Measurements from ENCODE around the gene POU3F3.
A peak's percentile ranks its signal among the peaks of the same experiment; 100 is the strongest.

The POU3F3 gene

DNA sequence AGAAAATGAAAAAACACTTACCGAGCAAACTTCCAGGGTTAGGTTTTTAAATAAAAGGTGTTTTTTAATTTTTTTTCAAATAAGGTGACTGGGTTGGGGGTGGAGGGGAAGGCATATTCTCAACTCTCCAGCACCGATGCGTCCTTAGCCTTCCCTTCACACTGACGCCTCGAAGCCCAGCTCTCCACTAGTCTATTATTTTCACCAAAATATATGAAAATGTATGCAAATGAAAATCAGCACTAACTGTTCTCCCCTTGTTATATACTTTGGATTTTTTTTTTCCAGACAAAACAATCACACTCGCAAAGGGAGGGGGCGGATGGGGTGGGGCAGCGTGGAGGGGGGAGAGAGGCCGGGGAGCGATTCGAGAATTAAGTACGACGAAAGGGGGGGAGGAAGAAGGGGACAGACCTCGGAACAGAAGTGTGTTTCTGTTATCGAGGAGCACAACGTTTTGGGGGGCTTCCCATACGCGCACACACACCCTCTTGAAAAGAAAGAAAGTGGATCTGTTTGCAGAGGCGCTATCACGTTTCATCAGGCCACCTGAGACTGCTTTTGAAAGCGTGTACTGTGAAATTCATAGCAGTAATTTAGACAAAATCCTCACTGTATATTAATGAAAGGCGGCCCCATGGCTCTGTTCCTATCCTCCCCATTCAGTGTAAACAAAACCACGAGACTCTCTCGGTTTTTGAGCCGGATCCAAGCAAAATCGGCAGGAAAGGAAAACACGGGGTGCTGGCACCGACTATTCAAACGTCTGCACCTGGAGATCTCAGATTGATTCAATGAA, 2.4 kb upstream of the POU3F3 start:
- peaks cover 0 to 2% of the 10 kb centered on the region in 2 donors for H3K9me3 Mint-ChIP-seq
- peak overlapping the region in 1 of 2 donors; percentile 81 for H3K4me3 Mint-ChIP-seq
- ATAC-seq (replicated peaks), result no peak
- peaks cover 6 to 12% of the 10 kb centered on the region in 2 donors for H3K36me3 Mint-ChIP-seq
- H3K27ac Mint-ChIP-seq, result no peak overlapping the region
- H3K27me3 Mint-ChIP-seq, result peaks cover 82 to 87% of the 10 kb centered on the region in 2 donors
- no peak for DNase-seq
- peaks cover 34 to 46% of the 10 kb centered on the region in 2 donors for H3K4me1 Mint-ChIP-seq

DNA sequence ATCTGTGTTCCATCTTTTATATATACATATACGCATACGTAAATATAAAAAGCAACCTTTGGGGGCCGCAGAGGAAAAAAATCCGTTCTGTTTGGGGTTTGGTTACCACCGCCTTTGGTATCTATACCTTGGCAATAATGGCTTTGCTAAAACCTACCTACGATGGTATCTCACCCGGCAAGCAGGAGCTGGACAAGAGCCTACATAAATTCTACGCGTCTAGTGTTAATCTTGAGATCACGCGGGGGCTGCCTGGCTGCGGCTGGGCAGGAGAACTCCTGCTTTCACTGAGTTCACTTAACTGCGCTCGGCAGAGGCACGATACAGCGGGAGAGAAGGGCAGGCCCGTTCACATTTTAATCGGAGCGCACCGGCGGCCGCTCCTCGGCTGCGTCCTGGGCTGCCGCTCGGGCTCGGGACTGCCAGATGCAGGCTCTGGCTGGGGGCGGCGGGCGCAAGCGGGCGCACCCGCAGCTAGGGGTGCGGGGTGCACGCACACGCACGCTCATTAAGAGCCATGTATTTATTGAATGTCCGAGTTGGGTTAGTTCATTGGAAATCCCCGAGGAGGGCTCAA, 1.7 kb upstream of the POU3F3 start:
- Mint-ChIP-seq H3K27me3 (peaks cover 80 to 87% of the 10 kb centered on the region in 2 donors), H3K27ac (peak overlapping the region; percentile 91), H3K9me3 (peaks cover 0 to 2% of the 10 kb centered on the region in 2 donors), H3K4me3 (peak overlapping the region; percentile 81 to 83), H3K36me3 (peaks cover 6 to 12% of the 10 kb centered on the region in 2 donors), H3K4me1 (peaks cover 34 to 53% of the 10 kb centered on the region in 2 donors)
- ATAC-seq (replicated peaks), result peak; percentile 20 to 30
- no peak for DNase-seq

- Mint-ChIP-seq H3K27me3 (peaks cover 78 to 86% of the 10 kb centered on the region in 2 donors), H3K27ac (peak overlapping the region; percentile 94), H3K9me3 (peaks cover 3 to 4% of the 10 kb centered on the region in 2 donors), H3K4me3 (peak overlapping the region; percentile 81 to 83), H3K36me3 (peaks cover 6 to 12% of the 10 kb centered on the region in 2 donors), H3K4me1 (peaks cover 32 to 54% of the 10 kb centered on the region in 2 donors)
- ATAC-seq (replicated peaks) (no peak), DNase-seq (no peak)
Measured at GRCh38 chr2:104854498-104855220, 744 bp downstream of the POU3F3 start.

DNA sequence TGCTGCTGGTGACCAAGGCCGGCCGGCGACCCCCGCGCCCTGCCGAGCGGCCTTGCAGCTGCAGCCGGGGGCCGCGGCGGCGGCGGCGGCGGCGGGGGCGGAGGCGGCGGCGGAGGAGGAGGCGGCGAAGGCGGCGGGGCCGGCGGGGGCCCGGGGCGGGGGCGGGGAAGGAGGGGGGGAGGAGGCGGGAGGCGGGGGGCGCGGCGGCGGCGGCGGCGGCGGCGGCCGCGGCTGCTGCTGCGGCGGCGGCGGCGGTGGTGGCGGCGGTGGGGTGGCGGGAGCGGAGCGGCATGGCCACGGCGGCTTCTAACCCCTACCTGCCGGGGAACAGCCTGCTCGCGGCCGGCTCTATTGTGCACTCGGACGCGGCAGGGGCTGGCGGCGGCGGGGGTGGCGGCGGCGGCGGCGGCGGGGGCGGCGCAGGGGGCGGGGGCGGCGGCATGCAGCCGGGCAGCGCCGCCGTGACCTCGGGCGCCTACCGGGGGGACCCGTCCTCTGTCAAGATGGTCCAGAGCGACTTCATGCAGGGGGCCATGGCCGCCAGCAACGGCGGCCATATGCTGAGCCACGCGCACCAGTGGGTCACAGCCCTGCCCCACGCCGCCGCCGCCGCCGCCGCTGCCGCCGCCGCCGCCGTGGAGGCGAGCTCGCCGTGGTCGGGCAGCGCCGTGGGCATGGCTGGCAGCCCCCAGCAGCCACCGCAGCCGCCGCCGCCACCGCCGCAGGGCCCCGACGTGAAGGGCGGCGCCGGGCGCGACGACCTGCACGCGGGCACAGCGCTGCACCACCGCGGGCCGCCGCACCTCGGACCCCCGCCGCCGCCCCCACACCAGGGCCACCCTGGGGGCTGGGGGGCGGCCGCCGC, 1.5 kb downstream of the POU3F3 start:
- no peak overlapping the region for H3K27ac Mint-ChIP-seq

DNA sequence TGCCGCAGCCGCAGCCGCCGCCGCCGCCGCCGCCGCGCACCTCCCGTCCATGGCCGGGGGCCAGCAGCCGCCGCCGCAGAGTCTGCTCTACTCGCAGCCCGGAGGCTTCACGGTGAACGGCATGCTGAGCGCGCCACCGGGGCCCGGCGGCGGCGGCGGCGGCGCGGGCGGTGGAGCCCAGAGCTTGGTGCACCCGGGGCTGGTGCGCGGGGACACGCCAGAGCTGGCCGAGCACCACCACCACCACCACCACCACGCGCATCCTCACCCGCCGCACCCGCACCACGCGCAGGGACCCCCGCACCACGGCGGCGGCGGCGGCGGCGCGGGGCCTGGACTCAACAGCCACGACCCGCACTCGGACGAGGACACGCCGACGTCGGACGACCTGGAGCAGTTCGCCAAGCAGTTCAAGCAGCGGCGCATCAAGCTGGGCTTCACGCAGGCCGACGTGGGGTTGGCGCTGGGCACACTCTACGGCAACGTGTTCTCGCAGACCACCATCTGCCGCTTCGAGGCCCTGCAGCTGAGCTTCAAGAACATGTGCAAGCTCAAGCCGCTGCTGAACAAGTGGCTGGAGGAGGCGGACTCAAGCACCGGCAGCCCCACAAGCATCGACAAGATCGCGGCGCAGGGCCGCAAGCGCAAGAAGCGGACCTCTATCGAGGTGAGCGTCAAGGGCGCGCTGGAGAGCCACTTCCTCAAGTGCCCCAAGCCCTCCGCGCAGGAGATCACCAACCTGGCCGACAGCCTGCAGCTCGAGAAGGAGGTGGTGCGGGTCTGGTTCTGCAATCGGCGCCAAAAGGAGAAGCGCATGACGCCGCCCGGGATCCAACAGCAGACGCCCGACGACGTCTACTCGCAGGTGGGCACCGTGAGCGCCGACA, 2.4 kb downstream of the POU3F3 start:
- Mint-ChIP-seq H3K4me3 (peak overlapping the region; percentile 70 to 73), H3K4me1 (peaks cover 31 to 48% of the 10 kb centered on the region in 2 donors), H3K27ac (peak overlapping the region; percentile 88), H3K36me3 (peaks cover 8 to 12% of the 10 kb centered on the region in 2 donors), H3K9me3 (peaks cover 3 to 4% of the 10 kb centered on the region in 2 donors), H3K27me3 (peaks cover 69 to 76% of the 10 kb centered on the region in 2 donors)
- DNase-seq (no peak), ATAC-seq (replicated peaks) (peak; percentile 14 to 20)

More for the DNA sequence above, 1.5 kb downstream of the POU3F3 start:
- Mint-ChIP-seq H3K4me3 (no peak overlapping the region), H3K27me3 (peaks cover 76 to 82% of the 10 kb centered on the region in 2 donors), H3K36me3 (peaks cover 6 to 12% of the 10 kb centered on the region in 2 donors), H3K9me3 (peaks cover 3 to 4% of the 10 kb centered on the region in 2 donors), H3K4me1 (peaks cover 32 to 52% of the 10 kb centered on the region in 2 donors)
- no peak for ATAC-seq (replicated peaks)
- DNase-seq, result no peak

DNA sequence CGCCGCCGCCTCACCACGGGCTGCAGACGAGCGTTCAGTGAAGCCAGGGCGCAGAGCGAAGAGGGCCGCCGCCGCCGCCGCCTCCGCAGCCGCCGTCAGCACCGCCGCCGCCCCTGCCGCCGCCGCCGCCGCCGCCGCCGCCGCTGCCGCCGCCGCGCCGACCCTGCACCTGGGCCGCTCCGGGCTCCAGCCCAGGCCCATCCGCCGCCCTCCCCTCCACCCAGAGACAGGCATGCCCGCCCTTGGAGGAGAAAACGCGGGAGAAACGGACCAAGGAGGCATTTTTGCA, 3.0 kb downstream of the POU3F3 start:
- peaks cover 32 to 49% of the 10 kb centered on the region in 2 donors for H3K4me1 Mint-ChIP-seq
- H3K27ac Mint-ChIP-seq, result peak overlapping the region; percentile 92
- peaks cover 9 to 12% of the 10 kb centered on the region in 2 donors for H3K36me3 Mint-ChIP-seq
- peaks cover 69 to 76% of the 10 kb centered on the region in 2 donors for H3K27me3 Mint-ChIP-seq
- no peak for DNase-seq
- peaks cover 3 to 6% of the 10 kb centered on the region in 2 donors for H3K9me3 Mint-ChIP-seq
- peak overlapping the region; percentile 70 to 73 for H3K4me3 Mint-ChIP-seq
- peak in 1 of 2 donors; percentile 4 for ATAC-seq (replicated peaks)

DNA sequence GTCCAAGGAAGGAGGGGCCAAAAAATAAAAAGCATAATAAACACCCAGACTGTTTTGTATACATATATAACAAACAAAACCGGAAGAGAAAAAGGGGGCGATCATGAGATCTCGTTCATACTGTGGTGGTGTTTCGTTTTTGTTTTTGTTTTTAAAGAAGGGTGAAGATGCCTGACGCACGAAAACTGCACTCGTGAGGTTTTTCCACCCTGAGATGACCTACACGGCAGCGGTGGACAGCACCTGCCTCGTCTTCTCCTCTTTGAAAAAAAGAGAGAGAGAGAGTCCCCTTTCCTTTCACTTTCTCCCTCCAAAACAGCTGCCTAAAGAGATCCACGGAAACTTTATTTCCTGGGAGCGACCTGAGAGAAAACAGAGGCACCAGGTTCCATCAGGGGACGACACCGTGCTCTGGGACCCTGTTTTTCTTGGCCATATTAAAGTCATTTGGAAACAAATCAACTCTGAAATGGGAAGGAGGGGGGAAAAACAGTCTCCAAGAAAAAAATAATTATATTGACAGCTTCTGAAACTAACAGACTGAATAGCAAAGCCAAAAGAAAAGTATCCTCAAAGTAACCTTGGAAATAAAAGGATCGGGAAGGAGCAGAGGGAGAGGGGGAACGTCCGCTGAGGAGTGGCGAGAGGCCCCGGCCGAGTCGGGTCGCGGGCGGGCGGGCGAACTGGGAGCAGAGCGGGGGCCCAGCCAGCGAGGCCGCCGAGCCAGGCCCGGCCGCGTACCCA, 3.5 kb downstream of the POU3F3 start:
- peaks cover 6 to 9% of the 10 kb centered on the region in 2 donors for H3K9me3 Mint-ChIP-seq

DNA sequence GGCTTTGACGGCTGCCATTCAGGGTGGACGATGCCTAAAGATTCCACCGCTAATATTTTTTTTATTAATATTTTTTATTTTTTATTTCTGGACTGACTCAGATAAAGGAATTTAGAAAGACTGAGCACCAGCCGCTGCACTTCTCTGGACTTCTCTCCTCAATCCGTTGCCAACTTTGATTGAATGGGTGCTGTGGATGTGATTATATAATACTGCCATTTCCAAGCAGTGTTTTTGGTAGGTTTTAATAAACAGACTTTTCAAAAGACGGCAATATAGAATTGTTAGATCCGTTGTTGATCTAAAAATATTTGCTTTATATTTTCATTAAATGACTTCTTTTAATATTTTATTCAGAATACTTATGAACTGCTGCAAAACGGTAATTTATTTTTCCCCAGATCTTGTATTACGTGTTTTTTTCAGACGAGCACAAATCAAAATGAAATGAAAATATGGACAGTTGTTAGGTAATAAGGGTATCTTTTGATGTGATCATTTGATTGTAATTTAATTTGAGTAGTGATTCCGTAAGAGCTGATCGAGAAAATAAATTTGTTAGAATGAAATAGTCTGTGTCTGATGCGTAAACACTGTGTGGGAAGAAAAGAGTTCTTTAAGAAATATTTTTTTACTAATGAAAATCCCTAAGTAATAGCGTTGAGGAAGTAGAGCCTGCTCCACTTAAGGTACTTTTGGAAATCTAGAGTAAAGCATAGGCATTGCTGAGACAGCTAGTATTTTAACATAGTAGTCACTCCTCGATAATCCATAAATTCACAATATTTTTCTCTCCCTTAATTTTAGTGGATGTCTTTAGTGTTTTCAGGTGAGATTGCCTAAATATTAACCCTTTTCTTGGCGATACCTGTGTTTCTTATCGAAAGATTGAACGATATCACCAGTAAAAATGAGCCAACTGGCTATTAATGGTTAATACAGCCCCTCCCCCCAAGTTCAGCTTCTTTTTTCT, 4.4 kb downstream of the POU3F3 start:
- peaks cover 12 to 13% of the 10 kb centered on the region in 2 donors for H3K36me3 Mint-ChIP-seq

More for the DNA sequence above, 3.5 kb downstream of the POU3F3 start:
- Mint-ChIP-seq H3K4me3 (peak overlapping the region; percentile 45 to 66), H3K27ac (peak overlapping the region; percentile 92), H3K27me3 (peaks cover 69 to 76% of the 10 kb centered on the region in 2 donors), H3K4me1 (peaks cover 34 to 48% of the 10 kb centered on the region in 2 donors), H3K36me3 (peaks cover 13 to 16% of the 10 kb centered on the region in 2 donors)
- no peak for ATAC-seq (replicated peaks)
- DNase-seq, result no peak

DNA sequence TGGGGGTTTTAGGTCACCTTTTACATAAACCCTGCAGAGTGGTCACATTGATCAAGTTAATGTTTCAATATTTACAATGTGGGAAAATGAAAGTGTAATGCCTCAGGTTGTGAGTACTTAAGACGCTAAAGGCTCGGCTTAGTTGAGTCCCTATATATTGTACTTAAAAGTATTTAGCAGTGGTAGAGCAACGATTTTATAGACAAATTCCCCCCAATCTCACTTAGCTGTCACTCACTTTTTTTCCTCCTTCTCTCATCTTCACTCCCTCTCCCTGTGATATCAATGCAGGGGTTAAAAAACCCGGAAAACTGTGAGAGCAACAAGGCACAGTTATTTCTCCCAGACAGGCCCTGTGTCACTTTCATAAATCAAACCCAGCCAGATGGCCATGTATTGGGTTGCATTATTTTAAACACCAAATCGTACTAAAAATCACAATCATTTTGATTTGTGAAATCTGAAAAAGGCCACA, 5.4 kb downstream of the POU3F3 start:
- ATAC-seq (replicated peaks), result no peak
- Mint-ChIP-seq H3K4me3 (peak overlapping the region in 1 of 2 donors; percentile 19), H3K27me3 (peaks cover 65 to 72% of the 10 kb centered on the region in 2 donors), H3K36me3 (peaks cover 8 to 10% of the 10 kb centered on the region in 2 donors), H3K4me1 (peaks cover 26 to 42% of the 10 kb centered on the region in 2 donors), H3K9me3 (peaks cover 6 to 7% of the 10 kb centered on the region in 2 donors), H3K27ac (no peak overlapping the region)
- no peak for DNase-seq

More for the DNA sequence above, 4.4 kb downstream of the POU3F3 start:
- H3K9me3 Mint-ChIP-seq, result peaks cover 6 to 9% of the 10 kb centered on the region in 2 donors
- peak overlapping the region in 1 of 2 donors; percentile 23 for H3K4me3 Mint-ChIP-seq
- peaks cover 29 to 42% of the 10 kb centered on the region in 2 donors for H3K4me1 Mint-ChIP-seq
- H3K27ac Mint-ChIP-seq, result peak overlapping the region; percentile 22
- peaks cover 64 to 72% of the 10 kb centered on the region in 2 donors for H3K27me3 Mint-ChIP-seq
- DNase-seq (no peak), ATAC-seq (replicated peaks) (no peak)

DNA sequence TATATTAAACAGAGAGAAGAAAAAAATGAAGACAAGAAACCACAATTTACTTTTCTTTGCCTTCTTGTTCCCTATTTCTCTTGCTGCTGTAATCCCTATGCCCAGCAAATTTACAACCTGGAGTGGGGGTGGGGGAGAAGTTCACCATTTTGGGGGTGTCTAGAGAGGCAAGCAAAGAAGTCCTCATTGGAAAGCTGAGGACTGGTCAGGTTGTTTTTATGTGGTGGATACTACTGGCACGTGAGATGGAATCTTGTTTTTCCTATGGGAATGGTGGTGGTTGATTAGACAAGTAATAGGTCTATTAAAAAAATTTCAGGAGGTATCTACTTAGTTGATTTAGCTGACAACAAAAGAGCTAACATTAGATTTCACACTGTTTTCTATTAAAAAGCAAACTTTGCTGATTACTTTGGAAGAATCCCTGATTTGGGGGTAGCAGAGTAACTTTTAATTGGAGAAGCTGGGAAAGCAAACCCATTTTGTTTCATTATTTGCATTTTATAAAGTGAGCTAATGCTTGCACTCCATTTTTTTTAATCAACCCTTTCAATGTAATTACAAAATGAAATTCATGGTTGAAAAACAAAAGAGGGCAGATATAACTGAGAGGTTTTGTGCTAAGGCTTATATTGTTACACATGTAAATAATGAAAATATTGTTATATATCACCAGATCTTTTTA, 6.0 kb downstream of the POU3F3 start:
- ATAC-seq (replicated peaks), result no peak
- peak overlapping the region in 1 of 2 donors; percentile 19 for H3K4me3 Mint-ChIP-seq
- peaks cover 21 to 37% of the 10 kb centered on the region in 2 donors for H3K4me1 Mint-ChIP-seq
- H3K27ac Mint-ChIP-seq, result no peak overlapping the region
- peaks cover 62 to 70% of the 10 kb centered on the region in 2 donors for H3K27me3 Mint-ChIP-seq
- peaks cover 6 to 7% of the 10 kb centered on the region in 2 donors for H3K9me3 Mint-ChIP-seq
- peaks cover 4 to 7% of the 10 kb centered on the region in 2 donors for H3K36me3 Mint-ChIP-seq
- no peak for DNase-seq

DNA sequence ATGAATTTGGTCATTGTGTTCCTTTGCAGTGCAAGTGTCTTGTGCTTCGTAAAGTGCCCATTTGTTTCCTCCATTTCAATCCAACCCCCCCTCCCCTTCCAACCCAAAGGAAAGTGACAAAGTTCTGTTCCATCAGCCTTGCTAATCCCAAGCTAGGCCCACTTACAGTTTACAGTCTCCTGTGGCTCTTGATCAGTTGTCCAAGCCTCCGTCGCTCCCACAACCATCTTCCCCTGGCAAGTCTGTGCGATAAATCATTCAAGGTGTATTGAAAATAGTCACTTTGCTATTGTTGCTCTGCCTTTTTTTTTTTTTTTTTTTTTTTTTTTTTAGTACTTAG, 6.5 kb downstream of the POU3F3 start:
- Mint-ChIP-seq H3K4me1 (peaks cover 21 to 37% of the 10 kb centered on the region in 2 donors), H3K36me3 (peaks cover 4 to 7% of the 10 kb centered on the region in 2 donors), H3K27me3 (peaks cover 67 to 75% of the 10 kb centered on the region in 2 donors), H3K9me3 (peaks cover 6 to 7% of the 10 kb centered on the region in 2 donors), H3K4me3 (no peak overlapping the region), H3K27ac (no peak overlapping the region)
- no peak for ATAC-seq (replicated peaks)
- DNase-seq, result no peak
